Fibroblast of skin of back (primary cell): ENCODE results near the gene ZNF407.
A peak's percentile ranks its signal among the peaks of the same experiment; 100 is the strongest.

ENCODE experiments used
- DNase-seq: peaks from one replicate; pipeline ENCODE4 v3.0.0-alpha.2; 2013

The ZNF407 gene

DNA sequence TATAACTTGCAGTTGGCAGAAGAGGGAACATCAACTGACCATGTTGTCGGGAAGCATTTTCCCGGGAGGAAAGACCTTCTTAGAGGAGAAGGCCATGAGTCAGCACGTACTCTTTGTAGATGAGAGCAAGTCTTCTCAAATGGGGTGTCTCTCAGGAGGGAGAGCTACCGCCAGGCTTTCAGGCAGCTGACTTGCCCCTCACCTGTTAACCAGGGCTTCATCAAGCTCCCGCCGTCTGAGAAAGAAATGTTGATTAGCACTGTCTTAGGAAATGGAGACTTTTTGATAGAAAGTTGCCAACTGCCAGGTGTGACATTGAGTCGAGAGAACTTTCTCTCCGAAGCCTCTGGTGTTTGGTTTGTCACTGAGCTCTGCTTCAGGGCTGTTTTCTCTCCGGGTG, 196.1 kb downstream of the ZNF407 start:
- no peak for DNase-seq

DNA sequence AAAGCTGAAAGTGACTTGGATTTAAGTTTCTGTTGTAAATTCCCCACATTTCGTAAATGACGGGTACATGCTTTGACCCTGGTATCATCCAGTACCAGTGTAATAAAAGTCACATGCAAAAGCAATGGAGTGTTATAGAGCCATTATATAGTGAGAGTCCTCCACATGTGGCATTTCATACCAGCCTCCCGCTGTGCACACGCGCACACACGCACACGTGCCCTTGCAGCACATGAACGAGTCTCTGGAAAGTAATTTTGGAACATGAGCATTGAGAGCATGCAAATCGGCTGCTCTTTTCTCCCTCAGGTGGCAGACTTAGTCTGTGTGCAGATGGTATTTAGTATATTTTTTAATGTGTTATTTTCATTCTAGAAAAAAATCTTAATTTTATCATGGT, 198.1 kb downstream of the ZNF407 start:
- peak; percentile 24 for DNase-seq

DNA sequence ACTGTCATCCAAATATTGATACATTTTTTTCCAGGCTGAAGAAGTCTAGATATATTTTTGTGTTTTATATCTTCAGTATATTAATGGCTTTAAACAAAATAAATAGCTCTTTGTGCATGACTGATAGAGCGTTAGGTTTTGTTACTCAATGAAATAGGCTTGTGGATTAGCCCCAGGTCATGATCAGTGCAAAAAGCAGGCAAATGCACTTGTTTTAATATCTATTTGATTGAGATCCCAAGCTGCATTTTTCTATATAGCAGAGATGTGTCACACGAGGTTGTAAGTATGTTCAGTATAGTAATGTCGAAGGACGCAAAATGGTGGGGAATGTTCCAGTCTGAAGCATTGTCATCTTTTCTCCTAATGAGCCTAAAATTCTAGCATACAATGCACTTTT, 198.5 kb downstream of the ZNF407 start:
- DNase-seq, result no peak

DNA sequence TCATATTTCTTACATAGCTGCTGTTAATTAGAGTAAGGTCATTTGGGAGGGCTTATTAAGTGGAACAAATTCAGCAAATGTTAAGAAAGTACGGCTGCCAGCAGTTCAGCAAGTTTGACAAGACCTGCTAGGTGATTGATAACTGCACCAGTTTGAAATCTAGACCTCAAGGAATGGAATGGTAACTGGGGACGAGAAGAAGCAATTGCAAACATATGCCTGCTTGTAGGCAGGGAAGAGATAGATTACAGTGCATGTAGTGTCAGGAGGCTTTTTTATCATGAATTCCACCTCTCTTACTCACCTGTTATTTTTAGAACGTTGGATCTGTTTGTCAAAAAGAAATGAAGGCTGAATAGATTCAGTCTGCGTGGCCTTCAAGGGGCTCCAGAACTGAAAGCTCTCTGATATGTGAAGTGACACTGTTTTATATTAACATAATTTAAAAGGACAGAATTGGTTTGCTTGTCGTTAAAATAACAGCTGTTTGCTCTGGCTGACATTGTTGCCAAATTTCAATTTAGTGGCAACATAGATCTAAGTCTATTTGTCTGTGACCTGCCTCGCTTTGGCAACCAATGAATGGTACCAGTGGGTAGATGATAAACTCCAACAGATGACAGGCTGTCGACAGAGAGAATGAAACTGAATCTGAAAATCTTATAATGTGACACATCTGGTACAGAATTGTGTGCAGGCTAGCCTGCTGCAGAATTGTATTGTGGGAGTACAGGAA, 199.3 kb downstream of the ZNF407 start:
- DNase-seq, result peak; percentile 79

DNA sequence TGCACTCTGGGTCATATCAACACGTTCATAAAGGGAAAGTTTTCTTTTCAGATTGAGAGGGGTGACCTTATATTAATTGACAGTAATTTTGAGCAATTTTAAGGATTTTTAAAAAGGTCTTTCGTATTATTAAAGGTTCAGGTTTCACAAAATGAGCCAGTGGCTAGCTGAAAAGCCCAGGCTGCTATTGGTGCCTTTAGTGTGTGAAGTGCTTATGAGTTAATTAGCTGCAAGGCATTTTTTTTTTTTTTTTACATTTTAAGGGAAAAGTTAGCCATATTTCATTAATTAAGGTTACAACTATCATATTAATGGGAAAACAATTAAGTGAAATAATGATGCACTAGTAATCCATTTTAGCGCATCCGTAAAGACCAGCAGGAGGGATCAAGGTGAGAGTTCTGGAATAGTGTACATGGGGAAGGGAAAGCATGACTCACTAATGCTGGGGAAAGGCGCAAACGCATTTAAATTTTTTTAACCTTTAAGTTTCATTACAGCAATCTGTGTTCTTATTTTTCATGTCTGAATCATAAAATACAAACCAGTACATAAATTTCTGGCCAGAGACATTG, 200.0 kb downstream of the ZNF407 start:
- DNase-seq, result no peak

DNA sequence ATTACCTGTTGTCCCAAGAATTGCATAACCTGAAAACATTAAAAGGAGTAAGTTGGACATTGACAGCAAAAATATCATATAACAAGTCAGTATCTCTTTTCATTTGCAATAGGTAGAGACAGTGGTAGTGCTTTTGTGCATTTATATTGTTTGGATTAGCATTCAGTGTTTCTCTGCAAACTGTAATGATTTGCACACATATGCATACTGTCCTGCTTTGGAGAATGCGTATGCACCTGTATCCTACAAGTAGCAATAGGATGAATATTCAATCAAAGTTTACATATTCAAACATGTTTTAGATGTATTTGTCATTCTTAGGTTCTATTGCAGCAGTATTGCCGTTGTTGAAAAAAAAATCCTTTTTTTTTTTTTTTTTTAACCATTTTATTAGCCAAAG, 201.9 kb downstream of the ZNF407 start:
- no peak for DNase-seq

DNA sequence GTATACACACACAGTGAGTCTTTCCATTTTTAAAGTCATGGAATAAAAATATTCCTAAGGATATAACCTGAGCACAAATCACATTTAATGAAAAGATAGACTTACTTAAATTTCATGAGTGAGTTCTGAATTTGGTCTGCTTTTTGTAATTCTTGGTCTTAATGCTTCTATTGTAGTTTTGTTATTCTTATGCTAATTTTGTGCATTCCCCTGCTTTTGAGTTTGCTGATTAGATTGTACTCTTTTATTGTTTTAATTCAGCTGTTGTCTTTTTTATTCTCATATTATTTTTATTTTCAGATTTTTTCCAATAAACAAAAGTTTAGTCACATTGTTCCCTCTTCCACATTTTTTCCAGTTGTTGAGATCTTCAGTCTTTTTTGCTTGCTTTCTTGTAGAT, 202.4 kb downstream of the ZNF407 start:
- no peak for DNase-seq

DNA sequence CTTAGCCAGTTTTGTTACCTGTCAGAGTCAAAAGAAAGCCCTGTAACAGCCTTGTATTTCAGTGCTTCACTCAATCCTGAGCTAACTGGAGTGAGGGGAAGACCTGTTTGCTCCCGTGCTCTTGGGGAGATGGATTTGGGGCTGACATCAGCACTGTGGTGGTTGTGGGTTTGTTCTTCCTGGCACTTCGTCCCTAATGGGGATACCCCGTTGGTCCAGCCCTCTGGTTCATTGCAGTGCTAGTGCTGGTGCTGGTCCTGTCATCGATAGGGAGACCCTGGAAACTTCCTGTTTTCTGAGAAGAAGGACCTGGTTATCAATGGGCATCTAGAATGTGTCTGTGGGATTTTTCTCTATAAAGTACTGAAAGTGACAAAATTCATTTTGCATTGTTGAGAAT, 205.4 kb downstream of the ZNF407 start:
- DNase-seq, result no peak

DNA sequence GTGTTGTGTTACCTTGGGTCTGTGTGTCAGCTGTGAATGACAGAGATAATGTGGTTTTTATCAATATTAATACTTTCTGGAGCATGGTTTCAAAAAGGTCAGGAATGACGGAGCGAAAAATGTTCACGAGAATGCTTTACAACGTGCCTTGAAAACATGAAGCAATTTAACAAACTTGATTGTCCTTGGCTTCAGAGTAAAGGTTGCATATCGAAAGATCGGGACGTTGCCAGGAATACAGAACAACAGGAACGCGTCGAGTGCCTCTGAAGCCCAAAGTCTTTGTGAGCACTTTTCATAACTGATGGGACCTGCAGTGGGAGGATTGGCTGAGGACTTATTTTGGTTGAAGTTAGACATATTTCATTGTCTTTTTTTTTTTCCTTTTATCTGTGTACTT, 206.1 kb downstream of the ZNF407 start:
- DNase-seq, result no peak

DNA sequence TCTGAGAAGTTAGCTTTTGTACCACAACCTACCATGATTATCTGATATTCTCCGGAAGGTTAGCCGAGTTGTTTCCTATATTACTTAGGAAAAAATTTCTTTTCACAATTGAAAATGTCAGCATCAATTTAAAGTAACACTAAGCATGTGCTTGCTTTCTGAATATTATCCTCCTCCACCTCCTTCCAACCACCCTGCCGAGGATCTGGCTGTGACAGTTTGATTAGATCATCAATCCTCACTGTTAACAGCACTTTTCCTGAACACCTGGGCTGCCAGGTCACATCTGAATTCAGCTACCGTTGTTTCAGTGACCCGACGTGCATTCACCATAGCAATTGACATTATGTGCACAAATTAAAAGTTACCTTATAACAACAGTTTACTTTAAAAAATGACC, 207.0 kb downstream of the ZNF407 start:
- DNase-seq, result no peak

DNA sequence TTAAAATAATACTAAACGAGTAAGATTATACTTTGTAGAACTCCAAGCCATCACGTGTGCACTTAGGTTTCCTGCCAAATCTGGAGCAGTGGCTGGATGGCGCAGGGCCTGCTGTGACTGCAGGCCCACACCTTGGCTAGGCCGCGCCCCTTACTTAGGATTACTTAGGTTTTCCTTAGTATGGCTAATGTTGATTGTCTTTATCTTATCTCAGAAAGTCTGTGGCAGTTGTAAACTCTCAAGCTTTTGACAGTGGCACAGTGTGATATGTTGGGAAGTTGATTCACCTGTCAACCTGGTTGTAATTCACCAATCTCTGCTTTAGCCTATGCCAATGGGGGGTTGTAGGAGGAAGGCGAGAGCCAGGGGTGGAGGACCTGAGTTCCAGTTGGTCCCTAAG, 208.4 kb downstream of the ZNF407 start:
- DNase-seq, result no peak

DNA sequence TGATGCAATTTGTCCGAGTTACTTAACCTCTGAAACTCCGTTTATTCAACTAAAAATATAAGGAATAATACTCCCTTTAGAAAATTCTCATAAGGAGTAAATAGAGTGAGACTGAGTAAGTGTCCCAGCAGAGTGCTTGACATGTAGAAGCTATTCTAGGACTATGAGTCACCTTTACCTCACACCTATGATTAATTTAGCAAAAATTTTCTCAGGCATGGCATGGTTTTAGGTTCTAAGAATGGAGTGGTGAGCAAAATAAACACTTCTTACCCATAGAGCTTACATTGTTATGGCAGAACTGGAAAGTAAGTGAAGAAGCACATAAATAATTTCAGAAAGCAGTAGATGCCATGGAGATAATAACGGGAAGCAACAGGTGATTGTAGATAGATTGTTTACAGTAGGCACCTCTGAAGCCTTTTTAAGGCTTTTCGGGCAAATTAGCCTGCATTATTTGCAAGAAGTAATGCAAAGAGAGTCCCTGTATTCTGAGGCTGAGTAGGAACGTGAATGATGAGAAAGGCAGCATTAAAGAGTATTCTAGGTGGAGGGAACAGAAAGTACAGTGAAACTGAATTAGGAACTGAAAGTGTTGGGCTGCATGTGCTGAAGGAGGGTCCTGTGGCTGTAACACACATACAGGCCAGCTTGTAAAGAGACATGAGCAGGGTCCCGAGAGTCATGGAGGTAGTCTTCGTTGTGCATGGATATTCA, 209.2 kb downstream of the ZNF407 start:
- DNase-seq, result peak; percentile 92

DNA sequence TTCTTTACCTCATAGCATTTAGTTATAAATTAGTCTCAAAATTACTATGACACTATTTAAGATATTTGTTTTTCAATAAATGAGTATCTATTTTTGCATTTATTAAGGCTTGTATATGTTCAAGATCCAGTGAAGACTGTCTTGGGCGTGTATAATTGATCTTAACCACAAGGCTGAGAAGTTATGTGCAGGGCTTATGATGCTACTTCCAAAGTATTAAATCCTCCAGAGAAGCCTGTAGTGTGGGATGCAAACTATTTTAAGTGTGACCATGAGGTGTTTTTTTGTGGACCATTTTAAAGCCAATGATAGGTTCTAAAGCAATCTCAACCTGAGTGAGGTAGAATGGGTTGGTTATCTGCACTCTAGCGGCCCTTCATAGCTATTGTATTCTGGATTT, 219.9 kb downstream of the ZNF407 start:
- DNase-seq, result peak; percentile 62

DNA sequence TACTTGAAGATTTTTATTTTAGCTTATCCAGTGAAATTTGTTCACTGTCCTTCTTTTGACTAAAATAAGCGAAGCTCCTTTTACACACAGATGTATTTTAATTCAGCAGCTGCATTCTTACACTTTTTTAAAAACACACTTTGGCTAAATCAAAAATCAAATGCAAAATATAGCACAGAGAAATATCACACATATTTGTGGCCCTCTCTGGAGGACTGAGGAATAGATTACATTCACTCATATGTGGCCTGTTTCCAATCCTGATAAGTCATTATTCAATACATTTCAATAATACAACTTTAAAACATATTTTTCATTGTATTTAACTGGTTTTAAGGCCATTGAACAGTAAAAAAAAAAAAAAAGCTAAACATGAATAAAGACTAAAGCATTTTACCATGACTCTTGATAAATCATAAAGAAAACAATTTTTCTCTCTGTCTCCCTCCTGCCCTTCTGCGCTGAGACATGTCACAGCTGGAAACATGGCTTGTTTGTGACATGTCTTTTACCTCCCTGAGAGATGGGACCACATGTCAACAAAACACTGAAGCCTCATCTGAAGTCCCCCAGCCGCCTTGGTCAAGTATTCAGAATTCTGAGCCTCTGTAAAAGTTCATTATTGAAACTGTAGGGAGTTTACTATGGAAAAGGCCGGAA, 221.0 kb downstream of the ZNF407 start:
- peak; percentile 86 for DNase-seq

DNA sequence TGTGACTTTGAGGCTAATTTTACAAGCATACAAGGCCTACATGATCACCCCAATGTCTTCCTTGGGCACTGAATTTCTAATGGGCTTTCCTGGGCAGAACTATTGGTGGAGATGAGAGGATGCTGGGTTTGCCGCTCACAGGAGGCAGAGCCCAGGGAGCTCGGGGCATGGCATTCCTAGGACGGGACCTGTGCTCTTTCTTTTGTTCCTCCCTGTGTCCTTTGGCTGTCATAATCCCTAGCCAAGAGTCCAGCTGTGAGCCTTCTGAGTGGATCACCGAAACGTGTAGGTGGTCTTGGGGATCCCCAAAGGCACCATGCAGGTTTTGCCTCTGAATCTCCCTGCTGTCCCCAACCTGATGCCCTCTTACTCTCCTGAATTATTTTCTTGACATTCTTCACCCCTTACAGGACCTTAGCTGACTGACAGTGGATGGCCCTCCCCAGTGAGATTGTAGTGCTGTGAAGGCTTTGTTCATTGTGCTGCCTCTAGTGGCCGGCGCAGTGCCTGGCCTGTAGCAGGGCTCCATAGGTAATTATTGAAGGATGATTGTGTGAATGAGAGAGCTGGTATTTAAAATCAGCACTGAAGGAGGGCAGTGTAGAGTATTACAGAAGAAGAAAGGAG, 221.9 kb downstream of the ZNF407 start:
- DNase-seq, result peak; percentile 60

DNA sequence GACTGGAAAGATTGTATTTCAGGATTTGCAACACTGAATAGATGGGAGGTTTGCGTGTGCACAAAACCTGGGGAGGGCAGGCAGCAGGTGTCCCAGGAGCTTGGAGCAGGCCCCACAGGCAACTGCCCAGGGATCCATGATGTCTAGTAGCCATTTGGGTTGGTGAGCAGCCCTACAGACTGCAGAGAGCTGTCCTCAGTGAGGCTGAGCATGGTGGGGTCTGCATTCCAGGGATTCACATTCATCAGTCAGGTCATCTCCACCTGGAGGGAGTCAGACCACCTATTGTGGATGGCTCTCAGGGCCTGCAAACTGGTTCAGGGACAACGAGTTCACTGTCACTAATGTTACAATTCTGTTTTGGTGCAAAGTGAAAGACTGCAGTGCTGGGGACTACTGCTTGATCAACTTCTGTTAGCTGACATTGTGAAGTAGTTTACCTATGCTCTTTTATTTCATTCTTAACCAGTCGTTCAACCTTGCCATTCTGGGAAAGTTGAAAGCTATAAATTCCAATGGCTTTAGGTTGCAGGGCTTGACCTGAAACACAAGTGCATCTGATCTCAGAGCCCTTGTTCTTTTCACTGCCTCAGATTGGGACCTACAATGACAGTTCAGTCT, 222.6 kb downstream of the ZNF407 start:
- DNase-seq, result no peak

DNA sequence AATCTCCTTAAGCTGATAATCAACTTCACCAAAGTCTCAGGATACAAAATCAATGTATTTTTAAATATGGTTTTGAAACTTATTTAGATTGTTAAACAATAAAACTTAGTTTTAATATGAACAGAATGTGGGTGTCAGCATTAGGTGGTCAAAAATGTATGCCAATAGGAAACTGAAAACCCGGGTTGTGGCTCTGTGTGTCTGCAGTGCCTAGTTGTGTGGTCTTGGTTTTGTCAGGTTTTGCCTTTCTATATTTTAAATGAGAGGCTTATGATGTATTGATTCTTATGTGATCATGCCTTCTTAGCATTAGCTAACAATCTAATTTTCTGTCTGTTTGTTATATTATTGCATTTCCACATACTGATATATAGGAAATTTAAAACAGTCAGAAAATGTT, 227.8 kb downstream of the ZNF407 start:
- DNase-seq, result no peak

DNA sequence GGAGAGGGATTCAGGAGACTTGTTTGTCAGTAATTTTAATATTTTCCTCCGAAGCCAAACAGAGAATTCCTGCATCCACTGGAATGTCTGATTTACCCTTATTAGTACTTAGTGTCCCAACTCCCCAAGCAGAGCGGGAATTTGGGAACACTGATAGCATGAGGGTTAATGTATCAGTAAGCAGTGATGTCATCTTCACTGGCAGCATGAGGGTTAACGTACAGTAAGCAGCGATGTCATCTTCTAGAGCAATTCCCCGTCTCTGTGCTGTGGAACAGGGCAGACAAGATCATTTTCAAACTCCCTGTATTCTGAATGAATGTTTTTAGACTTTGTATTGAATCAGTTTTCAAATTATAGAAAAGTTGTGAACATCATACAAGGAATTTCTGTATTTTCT, 228.9 kb downstream of the ZNF407 start:
- no peak for DNase-seq

DNA sequence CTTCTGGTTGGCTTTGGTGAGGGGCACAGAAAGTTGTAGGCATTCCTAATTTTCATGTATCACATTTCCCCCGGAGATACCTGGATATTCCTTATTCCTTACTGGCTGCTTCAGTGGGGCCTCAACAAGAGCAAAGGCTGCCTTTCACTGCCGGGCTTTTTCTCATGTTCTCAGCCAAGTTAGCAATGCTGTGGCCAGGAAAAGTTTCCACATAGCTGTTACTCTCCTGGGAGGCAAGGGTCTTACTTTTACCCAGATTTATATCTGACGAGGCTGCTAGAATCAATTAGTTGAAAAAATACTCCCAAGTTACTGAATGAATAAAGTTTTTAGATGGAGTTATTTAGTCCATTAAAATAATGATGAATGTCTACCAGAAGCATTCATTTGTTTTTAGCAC, 230.5 kb downstream of the ZNF407 start:
- no peak for DNase-seq

DNA sequence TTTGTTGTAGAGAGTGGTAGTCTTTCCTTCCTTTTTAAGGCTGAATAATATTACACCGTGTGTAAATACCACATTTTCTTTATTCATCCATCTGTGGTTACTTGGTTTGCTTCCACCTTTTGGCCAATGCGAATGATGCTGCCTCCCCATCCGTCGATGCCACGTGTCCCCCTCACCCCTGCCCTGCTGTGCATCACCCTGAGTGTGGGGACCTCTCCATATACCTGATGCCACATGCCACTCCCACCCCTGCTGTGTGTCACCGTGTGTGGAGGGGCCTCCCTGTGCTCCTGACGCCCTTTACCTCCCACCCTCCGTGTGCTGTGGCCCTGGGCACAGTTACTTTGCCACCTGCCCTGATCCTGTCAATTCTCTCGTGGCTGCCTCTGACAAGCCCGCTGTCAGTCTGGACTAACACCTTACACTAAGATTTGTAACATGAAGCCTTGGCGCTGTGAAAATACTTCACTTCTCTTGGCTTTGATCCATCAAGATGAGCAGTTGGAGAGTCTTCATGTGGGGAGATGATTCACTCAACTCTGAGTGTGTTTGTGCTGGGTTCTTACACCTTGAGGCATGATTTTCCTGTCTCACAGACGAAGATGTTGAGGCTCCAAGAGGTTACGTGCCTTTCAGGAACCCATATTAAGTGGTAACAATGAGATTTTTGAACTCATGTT, 234.0 kb downstream of the ZNF407 start:
- no peak for DNase-seq

DNA sequence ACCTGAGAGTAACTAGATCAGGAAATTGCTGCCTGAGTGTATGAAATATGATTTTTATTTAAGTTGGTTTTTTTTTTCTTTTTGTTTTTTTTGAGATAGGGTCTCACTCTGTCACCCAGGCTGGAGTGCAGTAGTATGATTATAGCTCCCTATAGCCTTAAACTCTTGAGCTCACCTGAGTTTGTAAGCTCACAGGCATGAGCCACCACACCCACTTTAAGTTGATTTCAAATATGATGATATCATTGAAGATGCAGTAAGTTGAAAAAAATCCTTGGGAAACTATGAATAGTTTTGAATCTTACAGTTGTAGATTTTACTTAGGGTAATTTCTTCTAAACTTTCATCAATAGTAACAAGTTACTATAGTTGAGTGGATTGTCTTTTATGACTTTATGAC, 234.7 kb downstream of the ZNF407 start:
- no peak for DNase-seq

DNA sequence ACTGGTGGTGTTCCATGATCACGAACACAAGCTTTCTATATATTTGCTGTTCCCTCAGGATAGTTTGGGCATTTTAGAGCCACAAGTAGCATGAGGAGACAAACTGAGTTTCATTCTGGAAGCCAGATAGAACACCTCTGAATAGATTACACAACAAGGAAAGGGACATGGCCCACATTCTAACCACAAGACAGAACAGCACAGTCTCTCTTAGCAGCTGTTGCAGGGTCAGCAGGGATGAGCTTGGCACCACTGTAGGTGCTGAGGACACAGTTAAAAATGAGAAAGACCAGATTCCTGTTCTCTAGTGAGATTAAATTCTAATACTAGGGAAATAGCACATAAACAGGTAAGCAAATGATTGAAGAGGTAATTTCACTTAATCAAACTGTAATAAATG, 235.3 kb downstream of the ZNF407 start:
- no peak for DNase-seq
